Endothelial cell of umbilical vein (primary cell): ENCODE measurements around the gene EN2. TPM values are rescaled to one million over a fixed set of nuclear protein-coding genes. Genes with fewer than 3 reads are reported as not detected.

ENCODE experiments used
- BruUV-seq: library from RNA; stranded (reverse); fragments of 400-500 nt; replicated peaks from 2 replicates; lab custom pipeline; 2021; lab: Mats Ljungman, UMichigan
- CTCF ChIA-PET: fragments of 300-600, 350-600 bp; sonication (Branson Sonifier 250); formaldehyde crosslinking; loops from one replicate; lab custom pipeline; 2021; ENCODE audit warnings: antibody characterized with exemption, inconsistent platforms; lab: Charles Lee
- POLR2A ChIA-PET: fragments of 300-600, 350-600 bp; sonication (Branson Sonifier 250); formaldehyde crosslinking; loops from one replicate; lab custom pipeline; 2021; ENCODE audit warnings: antibody characterized with exemption, inconsistent platforms; lab: Charles Lee
- DNase-seq: peaks from one replicate; pipeline ENCODE4 v3.0.0-alpha.2; 2011; ENCODE audit warnings: low read depth, low spot score
- FAIRE-seq: peaks from 2 replicates; lab custom pipeline; 2011; peaks lifted over from hg19 to GRCh38; lab: Jason Lieb, UNC
- H2AFZ ChIP-seq: 2 replicates; pipeline ENCODE4 v1.6.0; 2012; ENCODE audit warnings: low read depth, low read length, control low read depth, inconsistent platforms
- H3K27ac ChIP-seq: 2 replicates; pipeline ENCODE4 v1.5.1; 2011; ENCODE audit warnings: low read depth, mild to moderate bottlenecking, control low read depth, low read length, moderate library complexity; ENCODE audit not compliant: insufficient read depth
- H3K27me3 ChIP-seq, 2 experiments: 2 replicates each; pipeline versions ENCODE4 v1.6.0 to v1.6.1; 2011; ENCODE audit warnings: low read length in 2 of 2, mixed read lengths in 1 of 2; ENCODE audit not compliant: control insufficient read depth in 2 of 2, insufficient read depth in 2 of 2
- H3K36me3 ChIP-seq, 2 experiments: 2 replicates in 1 of 2; 3 replicates in 1 of 2; pipeline ENCODE4 v1.5.1; 2011; ENCODE audit warnings: low read length in 2 of 2, mild to moderate bottlenecking in 1 of 2, moderate library complexity in 1 of 2; ENCODE audit not compliant: control insufficient read depth in 2 of 2, insufficient read depth in 2 of 2; ENCODE audit errors: extremely low read depth in 1 of 2
- H3K4me1 ChIP-seq: 3 replicates; pipeline ENCODE4 v1.5.1; 2011; ENCODE audit warnings: mild to moderate bottlenecking, low read length; ENCODE audit not compliant: control insufficient read depth, insufficient read depth; ENCODE audit errors: extremely low read depth
- H3K4me2 ChIP-seq: 2 replicates; pipeline ENCODE4 v1.6.1; 2011; ENCODE audit warnings: low read length, control low read depth, mixed read lengths; ENCODE audit not compliant: insufficient read depth
- H3K4me3 ChIP-seq, 3 experiments: fragments of 200-600 bp in 1 of 3; sonication (generic), shearing (Covaris generic) in 1 of 3; replicated peaks in 1 of 3; 2 replicates each; pipeline ENCODE4 v1.5.1; 2011 to 2016; ENCODE audit warnings: control low read depth in 3 of 3, low read length in 3 of 3, mild to moderate bottlenecking in 2 of 3, inconsistent platforms in 1 of 3, low read depth in 1 of 3, moderate library complexity in 1 of 3; ENCODE audit not compliant: insufficient read depth in 1 of 3
- H3K79me2 ChIP-seq: 2 replicates; pipeline ENCODE4 v1.6.0; 2012; ENCODE audit warnings: low read length, inconsistent platforms; ENCODE audit not compliant: control insufficient read depth, insufficient read depth
- H3K9ac ChIP-seq: replicated peaks from 2 replicates; pipeline ENCODE3; 2011; ENCODE audit warnings: low read length, control low read depth; ENCODE audit not compliant: insufficient read depth; ENCODE audit errors: extremely low read depth
- H3K9me1 ChIP-seq: replicated peaks from 3 replicates; pipeline ENCODE4 v1.6.0; 2011; ENCODE audit warnings: mild to moderate bottlenecking, low read length; ENCODE audit not compliant: control insufficient read depth, insufficient read depth; ENCODE audit errors: extremely low read depth
- H3K9me3 ChIP-seq: replicated peaks from 2 replicates; pipeline ENCODE4 v1.5.1; 2012; ENCODE audit warnings: low read length, inconsistent platforms; ENCODE audit not compliant: control insufficient read depth, insufficient read depth
- H4K20me1 ChIP-seq: replicated peaks from 2 replicates; pipeline ENCODE3; 2011; ENCODE audit warnings: mild to moderate bottlenecking, low read length; ENCODE audit not compliant: control insufficient read depth, insufficient read depth; ENCODE audit errors: extremely low read depth
- EZH2 ChIP-seq: IDR thresholded peaks from 2 replicates; pipeline ENCODE4 v1.6.1; 2012; ENCODE audit warnings: borderline replicate concordance, low read depth, mild to moderate bottlenecking, moderate library complexity, low read length, inconsistent platforms; ENCODE audit not compliant: severe bottlenecking
- FOS ChIP-seq: IDR thresholded peaks from 2 replicates; pipeline ENCODE4 v1.6.1; 2011; ENCODE audit warnings: mild to moderate bottlenecking, low read length, moderate library complexity, borderline replicate concordance; ENCODE audit not compliant: insufficient read depth
- GATA2 ChIP-seq: IDR thresholded peaks from 2 replicates; pipeline ENCODE4 v1.7.0; 2011; ENCODE audit warnings: low read depth, mild to moderate bottlenecking, moderate library complexity, mixed read lengths, low read length; ENCODE audit not compliant: insufficient read length, insufficient read depth
- JUN ChIP-seq: IDR thresholded peaks from 2 replicates; pipeline ENCODE4 v1.6.1; 2011; ENCODE audit warnings: borderline replicate concordance, low read depth; ENCODE audit not compliant: insufficient read length, insufficient read depth
- MAX ChIP-seq: IDR thresholded peaks from 2 replicates; pipeline ENCODE4 v1.6.1; 2011; ENCODE audit not compliant: insufficient read depth, insufficient read length
- MYC ChIP-seq: IDR thresholded peaks from one replicate; pipeline ENCODE4 v1.6.1; 2011; ENCODE audit warnings: mild to moderate bottlenecking, low read depth, low read length
- POLR2A ChIP-seq: IDR thresholded peaks from 2 replicates; pipeline ENCODE4 v1.6.1; 2012; ENCODE audit warnings: low read depth, mild to moderate bottlenecking, control low read depth, low read length
- POLR2AphosphoS5 ChIP-seq: IDR thresholded peaks from 2 replicates; pipeline ENCODE4 v1.6.1; 2012; ENCODE audit warnings: low read depth, mild to moderate bottlenecking, control low read depth, low read length, moderate library complexity; ENCODE audit not compliant: insufficient read depth
- dilution Hi-C: fragments of 300-500 bp; cut with MboI; formaldehyde crosslinking; loops from one replicate; pipeline ENCODE4 v1.15.0; 2019; ENCODE audit warnings: low sequenced_read_pairs; ENCODE audit not compliant: extremely low pct_ligation_motif_present
- intact Hi-C: fragments of 100-400 bp; cut with micrococcal nuclease; formaldehyde crosslinking; loops from one replicate; pipeline ENCODE4 v1.10.0; 2022
- polyA plus RNA-seq, 4 experiments: library from polyadenylated mRNA; depleted of rRNA in 3 of 4; stranded (reverse) in 3 of 4; unstranded in 1 of 4; fragments of >200 nt; gene quantifications; 2 replicates each; pipeline versions ENCODE4 v1.2.1 to v1.2.3, GENCODE V29; 2011 to 2012; ENCODE audit warnings: missing spikeins in 1 of 4
- total RNA-seq: library from RNA; stranded (reverse); gene quantifications from 2 replicates; pipeline ENCODE4 v1.2.3, GENCODE V29; 2021
- TF ChIP-seq, protein P1 (sequence below), 2 donors: IDR thresholded peaks; 1 replicate in 1 of 2; 2 replicates in 1 of 2; pipeline ENCODE4 v1.5.1; 2011; ENCODE audit warnings: low read length in 2 of 2, mild to moderate bottlenecking in 2 of 2, moderate library complexity in 2 of 2, control low read depth in 1 of 2, inconsistent platforms in 1 of 2, low read depth in 1 of 2; ENCODE audit not compliant: insufficient read depth in 1 of 2; ENCODE audit errors: extremely low read depth in 1 of 2

EN2 gene
- total and polyA plus RNA-seq, 2 donors (not counting 3 experiments of a cell fraction or from before 2014, with no cell fraction given), result not detected

- no peak overlapping the region for H3K27ac ChIP-seq
- TF ChIP-seq FOS (no peak), GATA2 (no peak)
- no peak overlapping the region for H3K4me2 ChIP-seq
- no peaks in the 10 kb centered on the region for H3K9me3 ChIP-seq
- no peaks in the 10 kb centered on the region for H3K36me3 ChIP-seq
- DNase-seq (no peak), FAIRE-seq (no peak)
- H2AFZ ChIP-seq, result no peak overlapping the region
- no peaks in the 10 kb centered on the region for H3K9me1 ChIP-seq
- no TSS peak for BruUV-seq
- no peaks in the 10 kb centered on the region for H3K79me2 ChIP-seq
- H3K9ac ChIP-seq, result no peak overlapping the region
- intact Hi-C loops, result no loop called here
- ChIA-PET POLR2A (no interaction called here), CTCF (no interaction called here)
- dilution Hi-C loops, result no loop called here
- H3K4me1 ChIP-seq, result no peaks in the 10 kb centered on the region
- H4K20me1 ChIP-seq, result no peaks in the 10 kb centered on the region
- no peak overlapping the region for H3K4me3 ChIP-seq
- peaks cover 10 to 18% of the 10 kb centered on the region in 2 experiments for H3K27me3 ChIP-seq
These were observed 36.6 kb downstream of the EN2 start for GRCh38 chr7:155494551-155494950.

- DNase-seq (no peak), FAIRE-seq (no peak)
- no peak overlapping the region for H3K4me2 ChIP-seq
- no peak overlapping the region for H3K9ac ChIP-seq
- intact Hi-C loops (no loop called here), dilution Hi-C loops (no loop called here)
- no peak overlapping the region for H3K27ac ChIP-seq
- no peaks in the 10 kb centered on the region for H3K9me1 ChIP-seq
- POLR2A ChIA-PET, result no interaction called here
- CTCF ChIA-PET, result no interaction called here
- no peaks in the 10 kb centered on the region for H3K4me1 ChIP-seq
- H3K36me3 ChIP-seq, result no peaks in the 10 kb centered on the region
- TF ChIP-seq FOS (no peak), POLR2A (no peak), POLR2AphosphoS5 (no peak), MAX (no peak), JUN (no peak), EZH2 (no peak), MYC (no peak), GATA2 (no peak)
- TF ChIP-seq, protein P1, sequence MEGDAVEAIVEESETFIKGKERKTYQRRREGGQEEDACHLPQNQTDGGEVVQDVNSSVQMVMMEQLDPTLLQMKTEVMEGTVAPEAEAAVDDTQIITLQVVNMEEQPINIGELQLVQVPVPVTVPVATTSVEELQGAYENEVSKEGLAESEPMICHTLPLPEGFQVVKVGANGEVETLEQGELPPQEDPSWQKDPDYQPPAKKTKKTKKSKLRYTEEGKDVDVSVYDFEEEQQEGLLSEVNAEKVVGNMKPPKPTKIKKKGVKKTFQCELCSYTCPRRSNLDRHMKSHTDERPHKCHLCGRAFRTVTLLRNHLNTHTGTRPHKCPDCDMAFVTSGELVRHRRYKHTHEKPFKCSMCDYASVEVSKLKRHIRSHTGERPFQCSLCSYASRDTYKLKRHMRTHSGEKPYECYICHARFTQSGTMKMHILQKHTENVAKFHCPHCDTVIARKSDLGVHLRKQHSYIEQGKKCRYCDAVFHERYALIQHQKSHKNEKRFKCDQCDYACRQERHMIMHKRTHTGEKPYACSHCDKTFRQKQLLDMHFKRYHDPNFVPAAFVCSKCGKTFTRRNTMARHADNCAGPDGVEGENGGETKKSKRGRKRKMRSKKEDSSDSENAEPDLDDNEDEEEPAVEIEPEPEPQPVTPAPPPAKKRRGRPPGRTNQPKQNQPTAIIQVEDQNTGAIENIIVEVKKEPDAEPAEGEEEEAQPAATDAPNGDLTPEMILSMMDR (IDR thresholded peaks at IDR 0.05; ENCODE audit: extremely low read depth in 1 of 2, insufficient read depth in 1 of 2, low read depth in 1 of 2, low read length in 2 of 2), result no peak
- H3K4me3 ChIP-seq, result no peak overlapping the region
- H3K79me2 ChIP-seq, result no peaks in the 10 kb centered on the region
- BruUV-seq, result no TSS peak
- H4K20me1 ChIP-seq, result no peaks in the 10 kb centered on the region
- no peak overlapping the region for H2AFZ ChIP-seq
- H3K27me3 ChIP-seq, result peaks cover 10 to 16% of the 10 kb centered on the region in 2 experiments
- no peaks in the 10 kb centered on the region for H3K9me3 ChIP-seq
These were observed 37.7 kb downstream of the EN2 start for GRCh38 chr7:155495440-155496248.
